Left ventricle myocardium superior (tissue), 1 donor: ENCODE measurements around the gene SLC29A4. TPM values are rescaled to one million over a fixed set of nuclear protein-coding genes. Genes with fewer than 3 reads are reported as not detected.
A peak's percentile ranks its signal among the peaks of the same experiment; 100 is the strongest.
"Not testable (repeated sequence)": the region's sequence is repeated elsewhere in the genome, so short reads cannot be mapped to it uniquely, and the experiment has no call there.

ENCODE experiments used
- ATAC-seq: fragments of 200-7000 bp; cut with Tn5 transposase; one replicate; pipeline ENCODE4 v1.9.1; 2020; ENCODE audit warnings: mild to moderate bottlenecking, moderate library complexity
- DNase-seq: peaks from one replicate; pipeline ENCODE4 v3.0.0-alpha.2; 2020
- intact Hi-C: fragments of 100-400 bp; cut with micrococcal nuclease; formaldehyde crosslinking; loops from one replicate; pipeline ENCODE4 v1.11.0; 2022
- total RNA-seq: library from RNA; stranded (reverse); fragmentation: NEBNext Ultra II Directional; extraction: Animal tissue kit (Norgen Biotek cat#: 25700); gene quantifications from one replicate; pipeline ENCODE4 v1.2.1, GENCODE V29; 2021
- donor health status: DM: no; HTN: yes; CAD: no; lungs with severe emphysema.

SLC29A4 gene
- total RNA-seq, 1 donor from 2014 or later = 2.3 TPM

DNA sequence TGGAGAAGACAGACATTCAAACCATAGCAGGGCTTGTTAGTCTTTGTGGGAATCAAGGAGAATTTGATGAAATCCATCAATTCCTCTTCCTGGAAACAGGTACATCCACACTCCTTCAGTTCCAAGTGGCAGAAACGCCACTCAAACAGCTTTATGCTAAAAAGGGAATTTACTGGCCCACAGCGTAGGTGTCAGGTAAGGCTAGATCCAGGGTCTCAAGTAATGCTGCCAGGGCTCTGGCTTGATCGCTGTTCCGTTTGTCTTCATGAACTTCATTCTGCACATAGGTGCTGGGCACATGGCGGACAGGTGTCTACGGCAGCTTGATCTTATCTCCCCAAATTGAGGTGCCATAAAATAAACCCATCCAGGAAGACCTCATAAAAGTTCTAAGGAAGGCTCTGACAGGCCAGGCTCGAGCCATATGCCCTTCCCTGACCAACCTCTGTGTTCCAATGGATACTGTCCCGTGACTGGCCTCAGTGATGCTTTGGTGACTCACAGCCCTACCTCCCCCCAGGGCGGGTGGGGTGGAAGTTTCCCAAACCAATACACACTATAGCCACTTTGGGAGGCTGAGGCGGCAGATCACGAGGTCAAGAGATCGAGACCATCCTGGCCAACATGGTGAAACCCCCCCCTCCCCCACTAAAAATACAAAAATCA is 12.6 kb upstream of the SLC29A4 start:
- DNase-seq, ATAC-seq, intact Hi-C loops: not testable (repeated sequence)

DNA sequence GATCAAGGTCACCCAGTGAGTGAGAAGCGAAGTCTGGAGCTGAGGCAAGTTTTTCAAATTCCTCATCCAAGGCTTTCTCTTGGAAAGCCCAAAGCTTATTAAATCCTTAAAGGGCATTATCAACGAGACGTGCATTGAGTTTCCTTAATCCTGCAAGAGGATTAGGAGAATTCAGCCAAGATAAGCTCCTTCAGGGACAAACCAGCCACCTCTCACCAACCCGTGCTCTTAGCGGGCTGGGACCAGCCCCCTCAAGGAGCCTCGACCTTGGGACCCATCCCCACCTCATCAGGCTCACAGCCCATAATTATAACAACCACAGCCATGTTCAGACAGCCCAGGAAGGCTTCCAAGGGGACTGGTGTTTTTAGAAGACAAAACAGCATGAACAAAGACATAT is 12.0 kb upstream of the SLC29A4 start:
- intact Hi-C loops = no loop called here
- DNase-seq = no peak
- no peak for ATAC-seq

DNA sequence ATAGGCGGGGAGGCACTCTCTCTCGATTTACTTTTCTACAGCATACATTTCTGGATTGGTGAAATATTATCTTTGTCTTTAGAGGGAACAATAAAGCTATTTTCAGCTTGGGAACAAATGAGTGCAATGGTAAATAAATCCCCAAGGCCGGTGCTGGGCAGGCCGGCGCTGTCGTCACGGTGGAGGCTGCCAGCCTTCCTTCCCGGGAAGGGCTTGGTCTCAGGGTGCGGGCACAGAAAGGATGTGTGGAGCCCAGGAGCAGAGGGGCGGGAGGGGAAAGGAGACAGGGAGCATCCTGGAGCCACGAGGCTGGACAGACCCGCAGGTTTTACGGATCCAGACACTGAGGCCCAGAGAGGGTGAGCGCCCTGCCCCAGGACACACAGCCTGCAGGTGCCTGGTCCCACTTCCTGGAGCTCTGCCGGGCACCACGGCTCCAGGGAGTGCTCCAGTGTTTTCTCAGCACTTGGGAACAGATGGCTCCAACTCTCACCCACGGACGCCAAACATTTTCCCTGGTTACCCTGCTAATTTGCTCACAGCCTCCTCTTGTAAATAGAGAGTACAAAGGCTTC is 8.8 kb upstream of the SLC29A4 start:
- intact Hi-C loops, ATAC-seq, DNase-seq: not testable (repeated sequence)

DNA sequence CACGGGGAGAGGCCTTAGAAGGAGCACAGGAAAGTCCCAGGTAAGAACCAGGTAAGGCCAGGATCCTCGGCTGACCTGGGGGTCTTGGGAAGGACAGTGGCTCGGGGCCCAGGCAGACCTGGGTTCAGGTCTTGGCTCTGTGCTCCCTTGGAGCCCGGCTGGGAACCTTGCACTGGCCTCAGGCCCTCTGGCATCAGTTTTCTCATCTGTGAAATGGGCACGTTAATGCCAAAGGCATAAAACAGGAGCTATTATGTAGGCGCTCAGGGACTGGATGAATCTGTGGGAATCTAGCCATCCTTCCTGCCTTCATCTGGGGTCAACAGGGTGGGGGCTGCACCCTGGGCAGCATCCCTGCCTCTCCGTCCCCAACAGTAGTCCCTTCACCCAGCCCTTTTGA is 8.3 kb upstream of the SLC29A4 start:
- ATAC-seq = no peak
- DNase-seq = no peak
- intact Hi-C loops = no loop called here

GRCh38 chr7:5274985-5275431 is 7.7 kb upstream of the SLC29A4 start:
- ATAC-seq (peak; percentile 92), DNase-seq (peak; percentile 69)
- intact Hi-C loops = not testable (repeated sequence)

GRCh38 chr7:5275510-5275909 is 7.2 kb upstream of the SLC29A4 start:
- DNase-seq (peak; percentile 72), ATAC-seq (peak; percentile 85)
- intact Hi-C loops = not testable (repeated sequence)

DNA sequence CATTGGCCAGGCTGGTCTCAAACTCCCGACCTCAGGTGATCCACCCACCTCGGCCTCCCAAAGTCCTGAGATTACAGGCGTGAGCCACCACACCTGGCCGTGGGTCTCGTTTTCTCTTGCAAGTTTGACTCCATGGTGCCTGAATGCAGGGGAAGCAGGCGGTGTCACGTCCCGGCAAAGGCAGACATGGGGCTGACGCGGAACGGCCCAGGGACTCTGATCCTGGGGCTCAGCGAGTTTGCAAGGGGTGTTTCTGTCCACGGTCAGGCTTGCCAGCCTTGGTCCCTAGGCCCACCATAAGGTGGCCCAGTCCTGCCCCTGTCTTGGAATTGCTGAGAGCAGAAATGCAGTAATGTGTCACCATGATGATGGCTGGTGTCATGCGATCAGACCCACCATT is 6.6 kb upstream of the SLC29A4 start:
- ATAC-seq, DNase-seq, intact Hi-C loops: not testable (repeated sequence)

DNA sequence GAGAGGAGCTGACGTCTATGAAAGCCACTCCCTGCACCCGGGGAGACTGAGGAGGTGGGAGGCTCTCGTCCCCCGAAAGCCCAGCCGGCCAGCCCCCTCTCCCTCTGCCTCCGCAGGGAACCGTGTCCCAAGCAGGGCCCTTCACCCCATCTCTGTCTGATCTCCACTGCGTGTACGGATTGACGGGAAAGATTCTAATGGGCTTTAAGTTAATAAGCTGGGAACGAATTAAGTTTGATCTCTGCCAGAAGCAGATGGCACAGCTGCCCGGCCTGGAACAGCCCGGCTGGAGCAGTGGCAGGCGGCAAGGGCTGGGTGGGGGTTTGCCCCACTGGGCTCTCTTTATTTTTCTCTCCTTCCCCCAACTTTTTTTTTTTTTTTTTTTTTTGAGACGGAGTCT is 6.1 kb upstream of the SLC29A4 start:
- no peak for ATAC-seq
- no peak for DNase-seq
- intact Hi-C loops = no loop called here

GRCh38 chr7:5278766-5279165 is 4.0 kb upstream of the SLC29A4 start:
- DNase-seq (no peak), ATAC-seq (no peak)
- intact Hi-C loops = no loop called here

- ATAC-seq (no peak), DNase-seq (no peak)
- intact Hi-C loops = no loop called here
Measured at GRCh38 chr7:5279734-5280133, 3.0 kb upstream of the SLC29A4 start.

DNA sequence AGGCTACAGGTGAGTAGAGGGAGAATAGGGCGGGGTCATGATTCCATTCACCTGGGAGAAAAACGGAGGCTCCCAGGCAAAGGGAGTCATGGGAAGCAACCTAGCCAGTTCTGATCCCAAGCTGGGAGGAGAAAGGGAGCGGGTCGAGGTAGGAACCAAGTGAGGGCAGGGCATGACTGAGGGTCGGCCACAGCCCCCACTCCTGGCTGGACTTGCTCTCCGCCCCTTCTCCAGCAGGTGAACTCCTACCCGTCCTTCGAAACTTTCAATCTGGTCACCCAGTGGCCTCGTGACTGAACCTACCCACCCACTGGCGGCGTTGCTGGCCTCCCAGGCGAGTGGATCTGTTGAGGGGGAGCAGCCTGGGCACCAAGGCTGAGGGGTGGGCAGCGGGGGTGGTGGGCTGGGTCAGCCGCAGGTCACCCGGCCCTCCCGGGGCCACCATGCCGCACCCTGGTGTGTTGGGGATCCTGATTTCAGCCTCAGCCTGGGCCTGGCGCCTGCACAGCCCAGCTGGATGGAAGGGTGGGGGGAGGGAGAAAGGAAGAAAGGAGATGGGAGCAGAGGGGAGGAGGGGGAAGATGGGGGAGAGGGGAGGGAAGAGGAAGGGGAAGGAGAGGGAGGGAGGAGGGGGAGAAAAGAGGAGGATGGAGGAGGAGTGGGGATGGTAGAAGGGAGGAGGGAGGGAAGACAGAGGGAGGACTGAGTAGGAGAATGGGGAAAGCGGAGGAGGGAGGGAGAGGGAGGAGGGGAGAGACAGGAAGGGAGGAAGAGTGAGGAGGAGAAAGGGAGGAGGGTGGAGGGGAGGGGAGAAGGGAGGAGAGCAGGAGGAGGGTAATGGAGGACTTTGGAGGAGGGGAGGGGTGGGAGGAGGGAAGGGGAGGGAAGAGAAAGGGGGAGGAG is 894 bp upstream of the SLC29A4 start:
- intact Hi-C loops, ATAC-seq, DNase-seq: not testable (repeated sequence)

DNA sequence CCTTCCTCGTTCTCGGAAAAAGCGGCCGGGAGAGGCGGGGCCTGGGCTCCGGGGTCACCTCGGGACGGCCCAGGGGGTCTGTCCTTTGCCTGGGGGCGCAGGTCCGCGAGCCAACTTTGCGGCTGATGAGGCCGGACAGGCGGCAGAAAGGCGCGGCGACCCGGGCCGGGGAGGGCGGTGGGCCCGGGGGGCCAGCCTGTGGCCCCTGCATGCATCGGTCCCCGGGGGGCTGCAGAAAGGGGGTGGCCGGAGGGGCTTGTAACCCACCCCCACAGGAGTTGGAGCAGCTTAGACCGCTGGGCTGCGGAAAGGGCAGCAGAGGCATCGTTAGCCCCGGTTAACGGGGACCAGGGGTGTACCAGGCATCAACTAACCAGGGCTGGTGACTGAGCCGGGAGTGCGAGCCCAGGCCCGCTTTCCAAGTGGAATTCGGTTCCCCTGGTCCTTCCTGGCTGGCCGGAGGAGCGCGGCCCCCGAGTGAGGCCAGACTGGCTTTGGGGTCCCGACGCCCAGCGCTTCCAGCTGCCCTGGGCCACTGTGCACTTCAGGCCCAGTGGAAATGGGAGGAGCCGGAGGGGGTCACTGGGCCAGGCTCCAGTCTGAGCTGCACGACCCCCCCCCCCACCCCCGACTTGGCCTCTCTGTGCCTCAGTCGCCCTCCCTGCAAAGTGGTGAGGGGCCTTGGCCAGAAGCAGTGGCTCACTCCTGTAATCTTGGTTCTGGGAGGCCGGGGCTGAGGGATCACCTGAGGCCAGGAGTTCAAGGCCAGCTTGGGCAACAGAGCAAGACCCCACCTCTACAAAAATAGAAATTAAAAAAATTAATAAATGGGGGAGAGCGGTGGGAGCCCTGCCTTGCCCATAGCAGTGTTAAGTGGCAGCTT is 919 bp downstream of the SLC29A4 start:
- DNase-seq = no peak
- ATAC-seq = peak; percentile 34
- intact Hi-C loops = no loop called here

DNA sequence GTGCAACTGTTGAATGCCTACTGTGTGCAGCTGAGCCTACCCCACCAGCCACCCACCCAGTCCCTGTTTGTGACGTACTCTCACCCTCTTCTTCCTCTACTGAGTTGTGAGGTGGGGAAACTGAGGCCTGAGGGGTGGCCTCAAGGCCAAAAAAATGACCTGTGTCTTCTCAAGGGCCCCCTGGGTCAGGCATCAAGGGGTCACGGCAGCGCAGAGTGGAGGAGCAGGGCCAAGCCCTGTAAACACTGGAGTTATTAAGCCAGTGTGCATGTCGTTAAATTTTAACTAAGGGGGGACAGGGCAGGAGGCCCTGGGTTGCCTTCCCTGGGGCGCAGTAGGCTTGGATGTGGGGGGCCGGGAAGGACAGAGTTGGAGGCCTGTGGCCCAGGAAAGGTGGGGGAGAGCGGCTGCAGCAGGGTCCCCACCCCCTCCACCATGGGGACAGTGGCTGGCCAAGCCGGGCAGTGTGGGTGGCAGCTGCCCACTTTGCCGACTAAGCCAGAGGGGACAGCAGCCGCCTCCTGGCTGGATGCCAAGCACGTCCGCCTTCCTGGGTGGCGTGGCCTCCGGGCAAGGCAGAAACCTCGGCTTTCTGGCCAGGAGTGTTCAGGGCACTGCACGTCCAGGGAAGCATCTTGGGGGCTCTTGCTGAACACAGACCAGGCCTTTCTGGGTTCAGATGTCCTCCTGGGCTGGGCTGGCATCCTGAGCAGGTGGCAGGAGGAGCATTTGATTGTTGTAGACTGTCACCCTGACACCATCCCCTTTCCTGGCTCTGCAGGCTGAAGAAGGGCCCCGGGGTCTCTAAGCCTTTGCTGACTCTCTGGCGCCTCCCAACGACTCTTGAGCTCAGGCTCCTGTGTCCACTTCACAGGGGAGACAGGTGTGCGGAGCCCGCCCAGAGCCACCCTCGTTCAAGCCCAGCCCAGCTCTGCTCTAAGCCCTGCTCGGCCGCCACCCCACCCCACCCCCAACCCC is 1.9 kb downstream of the SLC29A4 start:
- DNase-seq (peak; percentile 55), ATAC-seq (peak; percentile 22)
- intact Hi-C loops = no loop called here

DNA sequence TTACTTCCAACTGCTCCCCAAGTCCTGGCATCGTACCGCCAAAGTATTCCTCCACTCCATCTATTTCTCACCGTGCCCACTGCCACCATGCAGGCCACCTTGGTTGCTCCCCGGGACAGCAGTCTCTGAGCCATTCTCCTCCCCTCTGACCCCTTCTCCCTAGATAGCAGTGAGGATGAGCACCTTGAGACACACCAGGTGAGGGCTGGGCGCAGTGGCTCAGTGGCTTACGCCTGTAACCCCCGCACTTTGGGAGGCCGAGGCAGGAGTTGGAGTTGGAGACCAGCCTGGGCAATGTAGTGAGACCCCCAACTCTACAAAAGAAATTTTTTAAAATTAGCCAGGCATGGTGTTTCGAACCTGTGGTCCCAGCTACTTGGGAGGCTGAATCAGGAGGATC is 4.2 kb downstream of the SLC29A4 start:
- intact Hi-C loops = no loop called here
- no peak for ATAC-seq
- no peak for DNase-seq

GRCh38 chr7:5287373-5287772 is 4.6 kb downstream of the SLC29A4 start:
- DNase-seq, intact Hi-C loops, ATAC-seq: not testable (repeated sequence)

DNA sequence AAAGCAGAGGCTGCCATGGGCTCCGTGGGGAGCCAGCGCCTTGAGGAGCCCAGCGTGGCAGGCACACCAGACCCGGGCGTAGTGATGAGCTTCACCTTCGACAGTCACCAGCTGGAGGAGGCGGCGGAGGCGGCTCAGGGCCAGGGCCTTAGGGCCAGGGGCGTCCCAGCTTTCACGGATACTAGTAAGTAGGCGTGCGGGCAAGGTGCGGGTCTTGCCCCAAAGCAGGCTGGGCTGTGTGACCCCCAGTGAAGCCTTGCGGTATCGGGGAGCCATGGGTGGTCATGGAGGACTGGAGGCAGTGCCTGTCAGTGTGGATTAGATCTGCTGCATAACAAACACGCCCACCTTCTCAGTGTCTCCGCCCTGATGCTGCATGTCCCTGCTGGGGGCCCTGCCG is 5.1 kb downstream of the SLC29A4 start:
- intact Hi-C loops = no loop called here
- ATAC-seq (no peak), DNase-seq (no peak)

GRCh38 chr7:5288560-5288959 is 5.8 kb downstream of the SLC29A4 start:
- ATAC-seq, intact Hi-C loops, DNase-seq: not testable (repeated sequence)

DNA sequence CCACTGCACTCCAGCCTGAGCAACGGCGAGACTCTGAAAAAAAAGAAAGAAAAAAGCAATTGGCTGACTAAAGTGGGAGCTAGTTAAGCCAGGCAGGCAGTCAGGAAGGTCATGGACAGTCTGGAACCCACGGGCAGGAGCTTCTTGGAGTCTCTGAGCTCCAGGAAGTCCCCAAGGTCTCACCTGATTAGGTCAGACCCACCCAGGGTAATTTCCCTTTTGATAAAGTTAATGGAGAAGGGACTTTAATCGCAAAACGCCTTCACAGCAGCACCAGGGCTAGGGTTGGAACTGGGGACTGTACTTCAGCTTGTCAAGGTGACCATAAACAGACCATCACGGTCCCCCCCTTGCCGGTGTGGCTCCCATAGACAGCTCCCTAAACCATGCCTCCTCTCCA is 6.6 kb downstream of the SLC29A4 start:
- ATAC-seq (no peak), DNase-seq (no peak)
- intact Hi-C loops = no loop called here
